ENCODE results near the gene TCF12. TPM values are rescaled to one million over a fixed set of nuclear protein-coding genes. Genes with fewer than 3 reads are reported as not detected.

TCF12 gene
- total RNA-seq, 1 donor from 2014 or later: 207 TPM

GRCh38 chr15:56968821-56969220 is 50.4 kb downstream of the TCF12 start:
- H3K4me3 Mint-ChIP-seq: no peak overlapping the region
- DNase-seq (ENCODE audit: low read depth, low spot score): no peak
- H3K9me3 Mint-ChIP-seq: peaks cover 4% of the 10 kb centered on the region
- H3K27ac Mint-ChIP-seq (ENCODE audit: unreplicated experiment): no peak overlapping the region
- H3K4me1 Mint-ChIP-seq: peaks cover 47% of the 10 kb centered on the region
- no peak for TF ChIP-seq CTCF (conservative IDR thresholded peaks at IDR 0.05)
- H3K27me3 Mint-ChIP-seq (ENCODE audit: low read depth): no peaks in the 10 kb centered on the region
- H3K36me3 Mint-ChIP-seq (ENCODE audit: low read depth): peaks cover 3% of the 10 kb centered on the region

GRCh38 chr15:56969265-56969895 is 50.9 kb downstream of the TCF12 start:
- no peak for TF ChIP-seq CTCF (conservative IDR thresholded peaks at IDR 0.05)
- no peak for DNase-seq (ENCODE audit: low read depth, low spot score)
- no peak overlapping the region for H3K4me3 Mint-ChIP-seq
- no peaks in the 10 kb centered on the region for H3K27me3 Mint-ChIP-seq (ENCODE audit: low read depth)
- H3K4me1 Mint-ChIP-seq: peaks cover 43% of the 10 kb centered on the region
- no peak overlapping the region for H3K27ac Mint-ChIP-seq (ENCODE audit: unreplicated experiment)
- H3K9me3 Mint-ChIP-seq: peaks cover 4% of the 10 kb centered on the region
- H3K36me3 Mint-ChIP-seq (ENCODE audit: low read depth): peaks cover 3% of the 10 kb centered on the region

- Mint-ChIP-seq H3K36me3 (ENCODE audit: low read depth) (peaks cover 3% of the 10 kb centered on the region), H3K27me3 (ENCODE audit: low read depth) (no peaks in the 10 kb centered on the region), H3K4me1 (peaks cover 46% of the 10 kb centered on the region), H3K27ac (ENCODE audit: unreplicated experiment) (no peak overlapping the region), H3K9me3 (peaks cover 4% of the 10 kb centered on the region), H3K4me3 (no peak overlapping the region)
- TF ChIP-seq CTCF (conservative IDR thresholded peaks at IDR 0.05): no peak
- DNase-seq (ENCODE audit: low read depth, low spot score): no peak
These were observed 53.1 kb downstream of the TCF12 start for GRCh38 chr15:56971571-56971970.

- Mint-ChIP-seq H3K4me3 (no peak overlapping the region), H3K27ac (ENCODE audit: unreplicated experiment) (no peak overlapping the region), H3K9me3 (peaks cover 4% of the 10 kb centered on the region), H3K4me1 (peaks cover 46% of the 10 kb centered on the region), H3K36me3 (ENCODE audit: low read depth) (peaks cover 3% of the 10 kb centered on the region), H3K27me3 (ENCODE audit: low read depth) (no peaks in the 10 kb centered on the region)
- DNase-seq (ENCODE audit: low read depth, low spot score): no peak
- TF ChIP-seq CTCF (conservative IDR thresholded peaks at IDR 0.05): no peak
These were observed 53.6 kb downstream of the TCF12 start for GRCh38 chr15:56972016-56972415.

- no peaks in the 10 kb centered on the region for H3K27me3 Mint-ChIP-seq (ENCODE audit: low read depth)
- no peak for TF ChIP-seq CTCF (conservative IDR thresholded peaks at IDR 0.05)
- no peak overlapping the region for H3K4me3 Mint-ChIP-seq
- H3K4me1 Mint-ChIP-seq: peaks cover 46% of the 10 kb centered on the region
- peaks cover 3% of the 10 kb centered on the region for H3K36me3 Mint-ChIP-seq (ENCODE audit: low read depth)
- peaks cover 4% of the 10 kb centered on the region for H3K9me3 Mint-ChIP-seq
- no peak overlapping the region for H3K27ac Mint-ChIP-seq (ENCODE audit: unreplicated experiment)
- DNase-seq (ENCODE audit: low read depth, low spot score): no peak
These were observed 54.0 kb downstream of the TCF12 start for GRCh38 chr15:56972426-56972825.
